ENCODE measurements around the gene GBE1. TPM values are rescaled to one million over a fixed set of nuclear protein-coding genes. Genes with fewer than 3 reads are reported as not detected.

The GBE1 gene
- total RNA-seq, 5 donors from 2014 or later (not counting 1 experiment from before 2014, with no cell fraction given): 8.1 to 9.2 (median 8.7) TPM

DNA sequence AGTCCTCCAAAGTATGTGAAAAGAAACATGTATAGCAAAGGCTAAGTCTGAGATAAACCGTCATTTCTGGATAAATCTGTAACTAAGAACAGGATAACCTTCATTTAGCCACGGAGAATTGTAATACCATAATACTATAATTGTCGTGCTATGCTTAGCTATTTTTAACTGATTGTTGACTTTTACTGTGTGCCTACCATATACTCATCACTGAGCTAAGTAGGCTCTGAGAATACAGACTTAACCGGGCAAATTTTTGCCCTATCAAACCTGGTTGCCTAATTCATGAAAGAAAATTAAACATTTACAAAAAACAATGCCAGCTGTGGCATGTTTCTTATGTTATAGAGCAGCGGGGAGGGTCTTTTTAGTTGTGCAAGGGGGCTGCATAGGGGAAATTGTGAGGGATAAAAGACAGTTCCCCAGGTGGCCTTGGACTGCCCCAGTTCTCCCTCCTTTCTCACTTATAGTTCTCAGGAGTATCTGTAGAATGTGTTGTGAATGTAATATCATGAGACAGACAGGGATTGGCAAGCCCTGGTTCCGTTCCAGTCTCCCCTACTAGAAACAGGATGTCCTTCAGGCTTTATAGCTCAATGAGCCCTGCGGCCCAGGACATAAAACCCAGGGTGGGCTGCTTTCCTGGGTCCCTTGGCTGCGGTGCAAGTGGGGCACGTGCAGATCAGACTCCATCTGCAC, 318.5 kb downstream of the GBE1 start:
- H3K4me1 Mint-ChIP-seq: no peaks in the 10 kb centered on the region
- no peaks in the 10 kb centered on the region for H3K36me3 Mint-ChIP-seq
- no peak for DNase-seq
- no peak overlapping the region for H3K27ac Mint-ChIP-seq
- Histone ChIP-seq H3K4me1 (ENCODE audit: control insufficient read depth in 1 of 2, extremely low read depth in 1 of 2, insufficient read depth in 2 of 2, low read length in 2 of 2) (no peaks in the 10 kb centered on the region), H3K27ac (ENCODE audit: low read length) (no peak overlapping the region), H3K27me3 (replicated peaks in 1 of 2; ENCODE audit: control insufficient read depth in 2 of 2, extremely low read depth in 1 of 2, insufficient read depth in 2 of 2, low read length in 1 of 2) (no peaks in the 10 kb centered on the region), H3K9me3 (no peaks in the 10 kb centered on the region), H3K4me3 (ENCODE audit: control insufficient read depth in 1 of 2, extremely low read depth in 1 of 2, low read length in 1 of 2) (no peak overlapping the region), H3K36me3 (ENCODE audit: control insufficient read depth in 2 of 2, extremely low read depth in 1 of 2, insufficient read depth in 1 of 2, low read length in 1 of 2) (no peaks in the 10 kb centered on the region)
- H3K4me3 Mint-ChIP-seq: no peak overlapping the region
- peaks cover 0 to 13% (median 10%) of the 10 kb centered on the region in 3 donors for H3K9me3 Mint-ChIP-seq
- POLR2A ChIA-PET: no interaction called here
- WGBS (ENCODE audit: insufficient coverage): 86% methylated on average over 2 of the region's 9 CpGs
- CTCF ChIA-PET: no interaction called here
- no peaks in the 10 kb centered on the region for H3K27me3 Mint-ChIP-seq
- no peak for ATAC-seq (replicated peaks in 1 of 4)

DNA sequence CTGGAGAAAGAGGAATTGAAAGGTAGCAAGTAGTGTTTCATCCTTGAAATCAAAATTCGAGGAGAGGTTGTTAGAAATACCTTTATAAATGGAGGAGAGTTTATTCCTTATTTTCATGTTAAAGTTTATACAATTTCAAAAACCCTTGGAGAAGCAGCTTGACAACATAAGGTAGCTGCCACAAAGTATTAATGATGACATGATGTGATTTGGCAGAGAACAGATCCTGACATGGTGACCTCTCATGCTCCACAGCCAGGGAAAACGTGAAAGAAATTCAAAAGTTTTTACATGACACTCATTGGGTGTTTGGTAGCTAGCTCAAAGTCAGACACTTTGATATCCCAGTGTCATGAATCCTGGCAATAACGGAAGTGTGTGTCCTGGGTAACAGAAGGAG, 320.8 kb downstream of the GBE1 start:
- no peaks in the 10 kb centered on the region for H3K36me3 ChIP-seq (ENCODE audit: control insufficient read depth in 2 of 2, extremely low read depth in 1 of 2, insufficient read depth in 1 of 2, low read length in 1 of 2)
- Mint-ChIP-seq H3K9me3 (peaks cover 0 to 13% (median 10%) of the 10 kb centered on the region in 3 donors), H3K27ac (no peak overlapping the region), H3K36me3 (no peaks in the 10 kb centered on the region), H3K4me1 (no peaks in the 10 kb centered on the region), H3K4me3 (no peak overlapping the region), H3K27me3 (no peaks in the 10 kb centered on the region)
- ATAC-seq (replicated peaks in 1 of 4) (no peak), DNase-seq (no peak)
- no peak overlapping the region for H3K4me3 ChIP-seq (ENCODE audit: control insufficient read depth in 1 of 2, extremely low read depth in 1 of 2, low read length in 1 of 2)
- H3K4me1 ChIP-seq (ENCODE audit: control insufficient read depth in 1 of 2, extremely low read depth in 1 of 2, insufficient read depth in 2 of 2, low read length in 2 of 2): no peaks in the 10 kb centered on the region
- no peak overlapping the region for H3K27ac ChIP-seq (ENCODE audit: low read length)
- H3K27me3 ChIP-seq (replicated peaks in 1 of 2; ENCODE audit: control insufficient read depth in 2 of 2, extremely low read depth in 1 of 2, insufficient read depth in 2 of 2, low read length in 1 of 2): no peaks in the 10 kb centered on the region
- no CpG with 5 or more reads among the region's 3 CpGs for WGBS (ENCODE audit: insufficient coverage)
- H3K9me3 ChIP-seq: no peaks in the 10 kb centered on the region
- CTCF ChIA-PET: no interaction called here
- POLR2A ChIA-PET: no interaction called here
